Measurements from ENCODE around the gene FERMT1. TPM values are rescaled to one million over a fixed set of nuclear protein-coding genes. Genes with fewer than 3 reads are reported as not detected.
A peak's percentile ranks its signal among the peaks of the same experiment; 100 is the strongest.

FERMT1 gene
- polyA plus RNA-seq, 1 donor = 21.4 TPM

- Histone ChIP-seq H3K27ac (ENCODE audit: low read length) (no peak overlapping the region), H3K9me3 (ENCODE audit: control insufficient read depth, low read depth, low read length) (no peaks in the 10 kb centered on the region), H3K36me3 (ENCODE audit: control insufficient read depth, insufficient read depth, low read length) (peaks cover 19% of the 10 kb centered on the region), H3K4me1 (ENCODE audit: control insufficient read depth, insufficient read depth, low read length) (peaks cover 11% of the 10 kb centered on the region), H3K27me3 (ENCODE audit: control insufficient read depth, insufficient read depth, low read length) (no peaks in the 10 kb centered on the region), H3K4me3 (ENCODE audit: low read length) (no peak overlapping the region)
- DNase-seq = no peak
- no CpG with 5 or more reads among the region's 2 CpGs for WGBS (ENCODE audit: insufficient coverage, low lambda C conversion rate)
Measured at GRCh38 chr20:6100246-6100645, 22.6 kb downstream of the FERMT1 start.

GRCh38 chr20:6099819-6100218, 23.0 kb downstream of the FERMT1 start:
- Histone ChIP-seq H3K27ac (ENCODE audit: low read length) (no peak overlapping the region), H3K4me1 (ENCODE audit: control insufficient read depth, insufficient read depth, low read length) (peaks cover 15% of the 10 kb centered on the region), H3K9me3 (ENCODE audit: control insufficient read depth, low read depth, low read length) (no peaks in the 10 kb centered on the region), H3K27me3 (ENCODE audit: control insufficient read depth, insufficient read depth, low read length) (no peaks in the 10 kb centered on the region), H3K36me3 (ENCODE audit: control insufficient read depth, insufficient read depth, low read length) (peaks cover 17% of the 10 kb centered on the region), H3K4me3 (ENCODE audit: low read length) (no peak overlapping the region)
- DNase-seq = no peak

- Histone ChIP-seq H3K27me3 (ENCODE audit: control insufficient read depth, insufficient read depth, low read length) (no peaks in the 10 kb centered on the region), H3K9me3 (ENCODE audit: control insufficient read depth, low read depth, low read length) (no peaks in the 10 kb centered on the region), H3K36me3 (ENCODE audit: control insufficient read depth, insufficient read depth, low read length) (peaks cover 11% of the 10 kb centered on the region), H3K27ac (ENCODE audit: low read length) (peak overlapping the region; percentile 39), H3K4me1 (ENCODE audit: control insufficient read depth, insufficient read depth, low read length) (peaks cover 24% of the 10 kb centered on the region), H3K4me3 (ENCODE audit: low read length) (no peak overlapping the region)
- no CpG with 5 or more reads among the region's 5 CpGs for WGBS (ENCODE audit: insufficient coverage, low lambda C conversion rate)
- peak in 1 of 2 donors; percentile 58 for DNase-seq
Measured at GRCh38 chr20:6095409-6095808, 27.4 kb downstream of the FERMT1 start.

- Histone ChIP-seq H3K27me3 (ENCODE audit: control insufficient read depth, insufficient read depth, low read length) (no peaks in the 10 kb centered on the region), H3K4me1 (ENCODE audit: control insufficient read depth, insufficient read depth, low read length) (peaks cover 24% of the 10 kb centered on the region), H3K36me3 (ENCODE audit: control insufficient read depth, insufficient read depth, low read length) (peaks cover 9% of the 10 kb centered on the region), H3K9me3 (ENCODE audit: control insufficient read depth, low read depth, low read length) (no peaks in the 10 kb centered on the region), H3K27ac (ENCODE audit: low read length) (peak overlapping the region; percentile 56), H3K4me3 (ENCODE audit: low read length) (no peak overlapping the region)
- no CpG with 5 or more reads among the region's 4 CpGs for WGBS (ENCODE audit: insufficient coverage, low lambda C conversion rate)
- no peak for DNase-seq
Measured at GRCh38 chr20:6094565-6094964, 28.3 kb downstream of the FERMT1 start.

GRCh38 chr20:6094063-6094462, 28.8 kb downstream of the FERMT1 start:
- Histone ChIP-seq H3K36me3 (ENCODE audit: control insufficient read depth, insufficient read depth, low read length) (peaks cover 9% of the 10 kb centered on the region), H3K9me3 (ENCODE audit: control insufficient read depth, low read depth, low read length) (no peaks in the 10 kb centered on the region), H3K27ac (ENCODE audit: low read length) (peak overlapping the region; percentile 56), H3K4me1 (ENCODE audit: control insufficient read depth, insufficient read depth, low read length) (peaks cover 24% of the 10 kb centered on the region), H3K4me3 (ENCODE audit: low read length) (no peak overlapping the region), H3K27me3 (ENCODE audit: control insufficient read depth, insufficient read depth, low read length) (no peaks in the 10 kb centered on the region)
- no CpG with 5 or more reads among the region's 3 CpGs for WGBS (ENCODE audit: insufficient coverage, low lambda C conversion rate)
- DNase-seq = peak; percentile 54 to 90

- no peaks in the 10 kb centered on the region for H3K27me3 ChIP-seq (ENCODE audit: control insufficient read depth, insufficient read depth, low read length)
- no peak overlapping the region for H3K4me3 ChIP-seq (ENCODE audit: low read length)
- H3K27ac ChIP-seq (ENCODE audit: low read length) = no peak overlapping the region
- DNase-seq = no peak
- no peaks in the 10 kb centered on the region for H3K9me3 ChIP-seq (ENCODE audit: control insufficient read depth, low read depth, low read length)
- H3K4me1 ChIP-seq (ENCODE audit: control insufficient read depth, insufficient read depth, low read length) = peaks cover 24% of the 10 kb centered on the region
- H3K36me3 ChIP-seq (ENCODE audit: control insufficient read depth, insufficient read depth, low read length) = peaks cover 12% of the 10 kb centered on the region
- no CpG with 5 or more reads among the region's 8 CpGs for WGBS (ENCODE audit: insufficient coverage, low lambda C conversion rate)
Measured at GRCh38 chr20:6091661-6092060, 31.2 kb downstream of the FERMT1 start.

- Histone ChIP-seq H3K9me3 (ENCODE audit: control insufficient read depth, low read depth, low read length) (no peaks in the 10 kb centered on the region), H3K4me1 (ENCODE audit: control insufficient read depth, insufficient read depth, low read length) (no peaks in the 10 kb centered on the region), H3K27ac (ENCODE audit: low read length) (no peak overlapping the region), H3K27me3 (ENCODE audit: control insufficient read depth, insufficient read depth, low read length) (no peaks in the 10 kb centered on the region), H3K4me3 (ENCODE audit: low read length) (no peak overlapping the region), H3K36me3 (ENCODE audit: control insufficient read depth, insufficient read depth, low read length) (peaks cover 38% of the 10 kb centered on the region)
- DNase-seq = no peak
- no CpG with 5 or more reads among the region's 2 CpGs for WGBS (ENCODE audit: insufficient coverage, low lambda C conversion rate)
Measured at GRCh38 chr20:6086868-6087267, 36.0 kb downstream of the FERMT1 start.

- no peaks in the 10 kb centered on the region for H3K27me3 ChIP-seq (ENCODE audit: control insufficient read depth, insufficient read depth, low read length)
- no peaks in the 10 kb centered on the region for H3K9me3 ChIP-seq (ENCODE audit: control insufficient read depth, low read depth, low read length)
- 80% methylated on average over 1 of the region's 9 CpGs for WGBS (ENCODE audit: insufficient coverage, low lambda C conversion rate)
- H3K36me3 ChIP-seq (ENCODE audit: control insufficient read depth, insufficient read depth, low read length) = peaks cover 42% of the 10 kb centered on the region
- DNase-seq = no peak
- H3K4me3 ChIP-seq (ENCODE audit: low read length) = no peak overlapping the region
- no peak overlapping the region for H3K27ac ChIP-seq (ENCODE audit: low read length)
- no peaks in the 10 kb centered on the region for H3K4me1 ChIP-seq (ENCODE audit: control insufficient read depth, insufficient read depth, low read length)
Measured at GRCh38 chr20:6083926-6084325, 38.9 kb downstream of the FERMT1 start.

DNA sequence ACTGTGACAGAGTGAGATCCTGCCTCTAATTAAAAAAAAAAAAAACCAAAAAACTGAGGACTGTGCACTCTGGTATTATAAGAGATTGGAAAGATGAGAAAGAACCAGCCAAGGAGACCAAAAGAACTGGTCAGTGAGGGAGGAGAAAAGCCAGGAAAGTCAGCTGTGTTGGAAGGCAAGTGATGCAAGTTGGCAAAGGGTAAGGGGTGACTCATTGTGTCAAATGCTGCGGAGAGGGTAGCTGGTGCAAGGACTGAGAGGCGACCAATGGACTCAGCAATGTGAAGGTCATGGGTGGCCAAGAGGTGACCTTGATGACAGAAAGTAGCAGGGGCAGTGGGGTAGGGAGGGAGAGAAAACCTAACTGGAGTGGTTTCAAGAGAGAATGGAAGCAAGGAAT, 41.6 kb downstream of the FERMT1 start:
- H3K9me3 ChIP-seq (ENCODE audit: control insufficient read depth, low read depth, low read length) = no peaks in the 10 kb centered on the region
- H3K4me3 ChIP-seq (ENCODE audit: low read length) = no peak overlapping the region
- 100% methylated on average over 1 of the region's 2 CpGs for WGBS (ENCODE audit: insufficient coverage, low lambda C conversion rate)
- peaks cover 48% of the 10 kb centered on the region for H3K36me3 ChIP-seq (ENCODE audit: control insufficient read depth, insufficient read depth, low read length)
- DNase-seq = no peak
- no peak overlapping the region for H3K27ac ChIP-seq (ENCODE audit: low read length)
- H3K27me3 ChIP-seq (ENCODE audit: control insufficient read depth, insufficient read depth, low read length) = no peaks in the 10 kb centered on the region
- H3K4me1 ChIP-seq (ENCODE audit: control insufficient read depth, insufficient read depth, low read length) = peaks cover 8% of the 10 kb centered on the region

- Histone ChIP-seq H3K27me3 (ENCODE audit: control insufficient read depth, insufficient read depth, low read length) (no peaks in the 10 kb centered on the region), H3K27ac (ENCODE audit: low read length) (no peak overlapping the region), H3K4me3 (ENCODE audit: low read length) (no peak overlapping the region), H3K9me3 (ENCODE audit: control insufficient read depth, low read depth, low read length) (no peaks in the 10 kb centered on the region), H3K36me3 (ENCODE audit: control insufficient read depth, insufficient read depth, low read length) (peaks cover 41% of the 10 kb centered on the region), H3K4me1 (ENCODE audit: control insufficient read depth, insufficient read depth, low read length) (peaks cover 28% of the 10 kb centered on the region)
- DNase-seq = no peak
- WGBS (ENCODE audit: insufficient coverage, low lambda C conversion rate) = no CpG with 5 or more reads among the region's 2 CpGs
Measured at GRCh38 chr20:6079016-6079415, 43.8 kb downstream of the FERMT1 start.

DNA sequence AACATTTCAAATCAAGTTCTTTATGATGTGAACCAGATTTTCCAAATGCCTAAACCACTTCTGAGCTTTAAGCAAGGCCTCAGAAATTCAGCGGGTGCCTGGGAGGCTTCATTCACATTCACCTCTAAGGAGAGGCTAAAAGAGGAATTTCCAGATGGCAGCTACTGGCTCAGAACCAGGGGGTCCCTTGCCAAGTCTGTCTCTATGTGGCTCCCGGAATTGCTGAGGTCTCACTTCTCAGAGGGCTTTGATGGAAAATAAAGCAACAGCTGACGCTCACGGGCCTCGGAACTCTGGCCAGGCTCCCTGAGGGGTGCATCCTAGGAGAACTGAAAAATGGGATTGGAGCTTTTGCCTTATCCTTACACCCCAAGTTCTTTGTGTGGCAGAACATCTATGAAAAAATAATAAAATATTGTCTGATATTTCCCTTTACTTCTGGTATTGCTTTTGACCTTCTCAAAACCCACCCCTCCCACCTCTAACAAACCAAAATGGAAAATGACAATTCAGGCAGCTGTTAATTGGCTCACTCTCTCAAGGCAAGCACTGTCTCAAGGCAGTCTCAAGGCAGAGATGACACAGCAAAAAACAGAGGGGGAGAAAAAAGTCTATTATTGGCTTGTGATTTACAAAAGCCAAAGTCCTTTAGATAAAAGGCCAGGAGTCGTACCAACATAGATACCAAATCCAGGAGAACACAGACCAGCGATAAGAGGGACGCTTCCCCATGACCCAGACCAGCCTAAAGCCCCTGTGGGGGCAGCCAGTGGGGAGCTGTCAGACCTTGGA, 47.2 kb downstream of the FERMT1 start:
- WGBS (ENCODE audit: insufficient coverage, low lambda C conversion rate) = no CpG with 5 or more reads among the region's 8 CpGs
- Histone ChIP-seq H3K27ac (ENCODE audit: low read length) (peak overlapping the region; percentile 82), H3K9me3 (ENCODE audit: control insufficient read depth, low read depth, low read length) (no peaks in the 10 kb centered on the region), H3K4me1 (ENCODE audit: control insufficient read depth, insufficient read depth, low read length) (peaks cover 30% of the 10 kb centered on the region), H3K36me3 (ENCODE audit: control insufficient read depth, insufficient read depth, low read length) (peaks cover 27% of the 10 kb centered on the region), H3K27me3 (ENCODE audit: control insufficient read depth, insufficient read depth, low read length) (no peaks in the 10 kb centered on the region), H3K4me3 (ENCODE audit: low read length) (no peak overlapping the region)
- DNase-seq = peak; percentile 77 to 90
